GM19099 (cell line): ENCODE results near the gene EPS15.

Source experiments
- POLR2A ChIP-seq: IDR thresholded peaks from 3 replicates; pipeline ENCODE4 v1.6.1; 2011; ENCODE audit warnings: low read depth; ENCODE audit not compliant: insufficient read length; ENCODE audit errors: extremely low read depth

EPS15 gene

GRCh38 chr1:51344602-51345299, 174.3 kb downstream of the EPS15 start:
- TF ChIP-seq POLR2A, result no peak

- no peak for TF ChIP-seq POLR2A
Measured at GRCh38 chr1:51344276-51344601, 174.8 kb downstream of the EPS15 start.

GRCh38 chr1:51343624-51344023, 175.4 kb downstream of the EPS15 start:
- TF ChIP-seq POLR2A, result no peak

- no peak for TF ChIP-seq POLR2A
Measured at GRCh38 chr1:51342591-51343206, 176.4 kb downstream of the EPS15 start.

- TF ChIP-seq POLR2A, result no peak
Measured at GRCh38 chr1:51341876-51342496, 177.1 kb downstream of the EPS15 start.

- no peak for TF ChIP-seq POLR2A
Measured at GRCh38 chr1:51340380-51340779, 178.7 kb downstream of the EPS15 start.

- TF ChIP-seq POLR2A, result no peak
Measured at GRCh38 chr1:51336711-51337110, 182.4 kb downstream of the EPS15 start.

- no peak for TF ChIP-seq POLR2A
Measured at GRCh38 chr1:51336004-51336403, 183.1 kb downstream of the EPS15 start.

- no peak for TF ChIP-seq POLR2A
Measured at GRCh38 chr1:51331206-51332100, 187.6 kb downstream of the EPS15 start.

- TF ChIP-seq POLR2A, result no peak
Measured at GRCh38 chr1:51330331-51331201, 188.5 kb downstream of the EPS15 start, which contains the start of gene TTC39A. TTC39A (minus strand) TSS chr1:51330562; CDS start chr1:51330477, 85 bp downstream.

- TF ChIP-seq POLR2A, result no peak
Measured at GRCh38 chr1:51329443-51330325, 189.4 kb downstream of the EPS15 start.

GRCh38 chr1:51328926-51329325, 190.1 kb downstream of the EPS15 start:
- TF ChIP-seq POLR2A, result no peak

- TF ChIP-seq POLR2A, result no peak
Measured at GRCh38 chr1:51328279-51328678, 190.8 kb downstream of the EPS15 start.
